Erythroblast (primary cell): Measurements from ENCODE around the gene STMN3.

Source experiments
- GATA1 ChIP-seq: IDR thresholded peaks from 2 replicates; pipeline ENCODE4 v1.6.1; 2011; ENCODE audit warnings: low read depth, mild to moderate bottlenecking, control low read depth, low read length, moderate library complexity
- POLR2A ChIP-seq: IDR thresholded peaks from 2 replicates; pipeline ENCODE4 v1.6.1; 2011; ENCODE audit warnings: mild to moderate bottlenecking, low read length

DNA sequence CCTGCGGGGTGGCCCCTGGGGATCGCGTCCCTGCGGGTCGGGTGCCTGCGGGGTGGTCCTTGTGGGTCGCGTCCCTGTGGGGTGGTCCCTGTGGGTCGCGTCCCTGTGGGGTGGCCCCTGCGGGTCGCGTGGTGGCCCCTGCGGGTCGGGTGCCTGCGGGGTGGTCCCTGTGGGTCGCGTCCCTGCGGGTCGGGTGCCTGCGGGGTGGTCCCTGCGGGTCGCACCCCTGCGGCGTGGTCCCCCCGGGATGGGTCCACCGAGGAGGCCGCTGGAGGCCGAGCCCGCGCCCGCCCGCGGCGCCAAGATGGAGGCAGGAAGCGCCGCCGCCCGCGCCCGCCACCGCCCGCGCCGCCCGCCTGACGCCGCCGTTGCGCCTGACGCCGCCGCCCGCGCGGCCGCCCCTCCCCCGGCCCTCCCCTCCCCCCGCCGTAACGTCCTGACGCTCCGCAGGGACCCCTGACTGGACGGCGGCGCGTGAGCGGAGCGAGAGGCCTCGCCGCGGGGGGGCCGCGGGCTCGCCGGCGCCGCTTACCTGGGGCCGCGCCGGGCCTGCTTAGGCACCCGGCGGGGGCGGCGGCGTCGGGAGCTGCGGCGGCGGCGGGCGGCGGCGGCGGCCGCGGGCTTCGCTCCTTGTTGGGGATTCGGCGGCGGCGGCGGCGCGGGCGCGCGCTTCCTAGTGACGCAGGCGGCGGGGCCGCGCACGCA lies 26.6 kb downstream of the STMN3 start, which contains the start of gene GMEB2:
- TF ChIP-seq POLR2A (no peak), GATA1 (no peak)
